Activated CD4-positive, alpha-beta T cell treated with anti-CD3 and anti-CD28 coated beads, Interleukin-2, Interleukin-4, amounts not matched to agents 100 ng/mL and 50 ng/mL, durations not matched to agents 16 hours and 8 hours (primary cell): Measurements from ENCODE around the gene ZSWIM7.

ENCODE experiments used
- DNase-seq: peaks from one replicate; pipeline ENCODE4 v3.0.0-alpha.2; 2020; ENCODE audit warnings: low spot score

ZSWIM7 gene

GRCh38 chr17:15929941-15930340 is 69.6 kb downstream of the ZSWIM7 start:
- DNase-seq: no peak

- DNase-seq: no peak
Observed at GRCh38 chr17:15928286-15928785, 71.2 kb downstream of the ZSWIM7 start.
